Type B pancreatic cell (in vitro differentiated cells): ENCODE results near the gene KATNB1. TPM values are rescaled to one million over a fixed set of nuclear protein-coding genes. Genes with fewer than 3 reads are reported as not detected.

Experiments used
- DNase-seq: peaks from one replicate; pipeline ENCODE4 v3.0.0; 2021; ENCODE audit warnings: mixed read lengths; ENCODE audit not compliant: unreplicated experiment; ENCODE audit errors: extremely low spot score
- H3K27ac Mint-ChIP-seq: 2 replicates; pipeline ENCODE4 v1.8.0; 2021; ENCODE audit warnings: mild to moderate bottlenecking, mixed read lengths
- H3K27me3 Mint-ChIP-seq: 2 replicates; pipeline ENCODE4 v1.8.0; 2021; ENCODE audit warnings: mixed read lengths
- H3K36me3 Mint-ChIP-seq: 2 replicates; pipeline ENCODE4 v1.8.0; 2021; ENCODE audit warnings: mixed read lengths
- H3K4me1 Mint-ChIP-seq: one replicate; pipeline ENCODE4 v1.8.0; 2021; ENCODE audit warnings: mixed read lengths; ENCODE audit not compliant: unreplicated experiment
- H3K4me3 Mint-ChIP-seq: 2 replicates; pipeline ENCODE4 v1.8.0; 2021; ENCODE audit warnings: mild to moderate bottlenecking, mixed read lengths
- H3K9me3 Mint-ChIP-seq: 2 replicates; pipeline ENCODE4 v1.8.0; 2021; ENCODE audit warnings: mixed read lengths
- total RNA-seq: library from RNA; stranded (reverse); gene quantifications from 2 replicates; pipeline ENCODE4 v1.2.1, GENCODE V29; 2021; ENCODE audit warnings: low replicate concordance
- TF ChIP-seq, protein P1 (sequence below): fragments of 200-600 bp; sonication (generic); conservative IDR thresholded peaks from 2 replicates; pipeline ENCODE4 v1.5.0; 2021; ENCODE audit warnings: antibody characterized with exemption, mild to moderate bottlenecking

The KATNB1 gene
- total RNA-seq, 1 donor from 2014 or later: 31.7 TPM

DNA sequence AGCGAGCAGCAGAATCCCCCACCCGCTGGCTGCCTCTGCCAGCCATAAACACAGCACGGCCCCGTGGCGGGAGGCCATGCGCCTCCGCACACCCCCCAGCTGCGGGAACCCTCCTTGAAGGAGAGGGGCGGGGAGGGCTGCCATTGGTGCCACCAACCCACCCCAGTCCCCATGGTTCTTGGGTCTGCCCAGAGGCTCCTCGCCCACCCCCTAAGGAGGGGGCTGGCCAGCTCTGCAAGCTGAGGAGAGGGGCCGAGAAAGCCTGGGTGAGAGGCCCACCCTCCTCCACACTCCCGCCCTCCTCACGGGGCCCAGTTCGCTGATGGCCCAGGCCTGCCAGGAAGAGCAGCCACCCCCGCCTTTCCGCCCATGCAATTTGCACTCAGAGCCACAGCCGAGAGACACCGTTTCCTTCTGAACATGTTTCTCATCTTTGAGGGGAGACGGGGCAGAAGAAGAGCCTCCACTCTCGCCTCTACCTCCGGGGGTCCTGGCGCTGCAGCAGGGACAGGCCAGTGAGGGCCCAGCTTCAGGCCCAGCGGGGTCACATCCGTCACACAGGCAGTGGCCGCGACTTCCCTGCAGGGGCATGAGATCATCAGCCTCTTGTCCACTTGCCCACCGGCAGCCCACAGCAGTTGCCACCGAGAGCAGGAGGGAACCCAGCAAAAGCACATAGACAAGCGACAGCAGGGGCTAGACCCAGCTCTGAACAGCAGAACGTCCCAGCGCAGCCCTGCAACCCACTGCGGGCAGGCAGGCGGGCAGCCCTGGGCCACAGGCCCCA is 23.0 kb downstream of the KATNB1 start:
- Mint-ChIP-seq H3K27ac (no peak overlapping the region), H3K9me3 (no peaks in the 10 kb centered on the region), H3K4me1 (peaks cover 12% of the 10 kb centered on the region), H3K4me3 (no peak overlapping the region), H3K27me3 (no peaks in the 10 kb centered on the region), H3K36me3 (no peaks in the 10 kb centered on the region)
- TF ChIP-seq, protein P1, sequence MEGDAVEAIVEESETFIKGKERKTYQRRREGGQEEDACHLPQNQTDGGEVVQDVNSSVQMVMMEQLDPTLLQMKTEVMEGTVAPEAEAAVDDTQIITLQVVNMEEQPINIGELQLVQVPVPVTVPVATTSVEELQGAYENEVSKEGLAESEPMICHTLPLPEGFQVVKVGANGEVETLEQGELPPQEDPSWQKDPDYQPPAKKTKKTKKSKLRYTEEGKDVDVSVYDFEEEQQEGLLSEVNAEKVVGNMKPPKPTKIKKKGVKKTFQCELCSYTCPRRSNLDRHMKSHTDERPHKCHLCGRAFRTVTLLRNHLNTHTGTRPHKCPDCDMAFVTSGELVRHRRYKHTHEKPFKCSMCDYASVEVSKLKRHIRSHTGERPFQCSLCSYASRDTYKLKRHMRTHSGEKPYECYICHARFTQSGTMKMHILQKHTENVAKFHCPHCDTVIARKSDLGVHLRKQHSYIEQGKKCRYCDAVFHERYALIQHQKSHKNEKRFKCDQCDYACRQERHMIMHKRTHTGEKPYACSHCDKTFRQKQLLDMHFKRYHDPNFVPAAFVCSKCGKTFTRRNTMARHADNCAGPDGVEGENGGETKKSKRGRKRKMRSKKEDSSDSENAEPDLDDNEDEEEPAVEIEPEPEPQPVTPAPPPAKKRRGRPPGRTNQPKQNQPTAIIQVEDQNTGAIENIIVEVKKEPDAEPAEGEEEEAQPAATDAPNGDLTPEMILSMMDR: no peak
- DNase-seq: no peak

DNA sequence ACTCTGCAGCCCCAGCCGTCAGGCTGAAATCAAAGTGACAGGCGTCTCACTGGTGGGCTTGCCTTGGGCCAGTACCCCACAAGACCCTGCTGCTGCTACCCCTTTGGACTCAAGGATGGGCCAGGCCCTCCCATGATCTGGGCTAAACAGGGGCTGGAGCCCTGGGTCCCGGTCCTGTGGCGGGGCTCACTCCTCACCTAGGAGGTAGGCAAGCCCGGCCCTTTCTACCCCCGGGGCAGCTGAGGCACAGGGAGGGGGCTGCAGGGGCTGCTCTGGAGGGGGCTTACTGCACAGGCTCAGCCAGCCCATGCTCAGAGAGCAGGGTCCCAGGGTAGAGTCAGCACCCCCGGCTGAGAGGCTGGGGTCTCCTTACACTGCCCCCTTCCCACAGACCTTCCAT is 23.6 kb downstream of the KATNB1 start:
- DNase-seq: no peak
- Mint-ChIP-seq H3K9me3 (no peaks in the 10 kb centered on the region), H3K27ac (no peak overlapping the region), H3K27me3 (no peaks in the 10 kb centered on the region), H3K4me1 (peaks cover 12% of the 10 kb centered on the region), H3K4me3 (no peak overlapping the region), H3K36me3 (no peaks in the 10 kb centered on the region)
- TF ChIP-seq, protein P1: no peak

DNA sequence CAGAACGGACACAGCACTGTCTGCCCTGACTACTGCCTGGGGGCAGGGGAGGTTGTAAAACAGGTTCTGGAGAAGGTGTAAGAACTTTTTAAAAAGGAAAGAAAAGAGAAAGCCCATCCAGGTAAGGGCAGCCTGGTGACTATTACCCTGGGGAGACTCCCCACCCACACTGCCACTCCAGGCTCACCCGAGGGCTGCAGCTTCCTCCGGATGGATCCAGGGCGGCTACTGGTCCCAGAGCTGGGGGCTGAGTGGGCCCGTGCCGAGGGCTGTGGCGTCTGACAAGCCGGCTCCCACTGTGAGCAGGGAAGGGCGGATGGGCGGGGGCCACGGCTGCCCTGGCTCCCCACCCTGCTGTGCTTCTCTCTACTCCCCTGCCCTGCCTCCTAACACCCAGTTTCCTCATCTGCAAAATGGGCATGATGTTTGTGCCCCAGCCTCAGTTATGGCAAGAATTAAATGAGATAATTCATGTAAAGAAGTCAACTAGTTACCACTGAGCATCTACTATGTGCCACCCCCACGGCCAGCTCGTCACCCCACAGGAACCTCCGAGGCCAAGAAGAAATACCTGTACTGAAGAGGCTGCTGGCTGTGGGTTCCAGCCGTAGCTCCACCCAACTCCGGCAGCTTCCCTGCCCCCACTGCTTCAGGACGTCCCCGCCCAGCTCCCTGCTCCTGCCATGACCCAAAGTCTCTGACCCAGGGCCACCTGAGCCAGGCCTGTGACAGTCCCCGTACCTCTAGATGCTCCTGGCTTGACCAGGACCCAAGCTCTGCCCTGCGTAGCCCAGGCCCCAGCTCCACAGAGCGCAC is 24.2 kb downstream of the KATNB1 start:
- no peak overlapping the region for H3K4me3 Mint-ChIP-seq
- TF ChIP-seq, protein P1: no peak
- H3K27me3 Mint-ChIP-seq: no peaks in the 10 kb centered on the region
- peak overlapping the region; percentile 61 for H3K27ac Mint-ChIP-seq
- no peaks in the 10 kb centered on the region for H3K9me3 Mint-ChIP-seq
- DNase-seq: no peak
- H3K4me1 Mint-ChIP-seq: peaks cover 12% of the 10 kb centered on the region
- no peaks in the 10 kb centered on the region for H3K36me3 Mint-ChIP-seq

DNA sequence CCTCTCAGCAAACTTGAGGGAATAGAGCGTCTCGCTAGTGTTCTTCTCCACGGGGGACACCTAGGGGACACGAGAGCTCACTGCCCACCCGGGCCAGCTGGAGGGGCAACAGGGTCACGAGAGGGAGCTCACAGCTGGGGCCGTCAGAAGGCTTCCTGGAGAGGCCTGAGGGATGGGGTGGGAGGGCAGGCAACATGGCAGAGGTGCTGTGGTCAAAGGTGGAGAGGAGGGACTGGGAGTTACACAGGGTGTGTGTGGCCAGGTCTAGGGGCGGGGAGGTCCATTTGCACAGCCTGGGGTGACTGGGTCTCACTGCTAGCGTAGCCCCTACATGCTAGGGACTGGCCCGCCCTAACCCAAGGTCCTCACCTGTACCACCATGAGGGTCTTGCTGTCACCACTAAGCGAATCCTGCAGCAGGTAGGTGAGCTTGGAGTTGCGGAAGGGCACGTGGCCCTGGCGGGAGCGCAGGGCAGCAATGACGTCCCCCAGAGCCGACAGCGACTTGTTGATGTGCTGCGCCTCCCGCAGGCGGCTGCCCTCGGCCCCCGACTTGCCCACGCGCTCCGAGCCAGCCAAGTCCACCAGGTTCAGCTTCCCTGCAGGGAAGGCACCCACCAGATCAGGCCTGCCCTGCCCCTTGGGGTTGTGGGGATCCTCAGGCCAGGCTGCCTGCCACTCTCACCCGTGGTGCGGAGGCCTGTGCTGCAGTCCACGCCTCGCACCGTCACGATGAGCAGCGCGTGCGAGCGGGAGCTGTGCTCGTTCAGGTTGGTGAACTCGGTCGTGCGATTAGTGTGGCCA is 25.0 kb downstream of the KATNB1 start:
- no peak for DNase-seq
- TF ChIP-seq, protein P1: no peak
- H3K4me1 Mint-ChIP-seq: peaks cover 12% of the 10 kb centered on the region
- H3K36me3 Mint-ChIP-seq: no peaks in the 10 kb centered on the region
- peak overlapping the region; percentile 61 for H3K27ac Mint-ChIP-seq
- H3K4me3 Mint-ChIP-seq: no peak overlapping the region
- no peaks in the 10 kb centered on the region for H3K9me3 Mint-ChIP-seq
- H3K27me3 Mint-ChIP-seq: no peaks in the 10 kb centered on the region

DNA sequence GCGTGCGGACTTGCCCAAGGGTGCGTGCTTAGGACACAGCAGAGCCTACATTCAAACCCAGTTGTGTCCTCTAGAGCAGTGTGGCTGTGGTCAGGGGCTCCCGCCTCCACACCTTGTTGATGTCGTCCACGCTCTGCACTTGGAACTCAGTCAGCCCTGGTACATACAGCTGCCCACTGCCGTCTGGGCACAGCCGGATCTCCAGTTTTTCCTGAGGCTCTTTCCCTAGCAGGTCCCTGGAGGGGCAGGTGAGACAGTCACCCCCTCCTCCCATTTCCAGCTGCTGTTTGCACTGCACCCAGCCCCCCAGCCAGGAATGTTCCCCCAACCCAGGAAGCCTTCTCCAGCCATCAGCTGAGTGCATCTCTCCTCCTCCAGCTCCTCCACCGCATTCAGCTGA is 25.7 kb downstream of the KATNB1 start:
- Mint-ChIP-seq H3K36me3 (no peaks in the 10 kb centered on the region), H3K4me1 (peaks cover 12% of the 10 kb centered on the region), H3K27me3 (no peaks in the 10 kb centered on the region), H3K27ac (no peak overlapping the region), H3K4me3 (no peak overlapping the region), H3K9me3 (no peaks in the 10 kb centered on the region)
- DNase-seq: no peak
- TF ChIP-seq, protein P1: no peak
